ENCODE data around the gene GABPB2. TPM values are rescaled to one million over a fixed set of nuclear protein-coding genes. Genes with fewer than 3 reads are reported as not detected.

GABPB2 gene
- total RNA-seq, 6 donors from 2014 or later: 6.8 to 32.5 (median 13.0) TPM

Small RNA genes within 50 kb of the gene (small RNA-seq; reads per million reads assigned to genes)
- gene RNU6-884P: 0 reads per million in 4 donors

Other genes starting within 250 kb of the GABPB2 start
- 10 to 100 TPM; 44.0 to 76.5 (median 53.9) TPM for gene ARNT, start 194.2 kb upstream of the GABPB2 start, total RNA-seq
- gene CTXND2, start 183.6 kb upstream of the GABPB2 start, total RNA-seq: not detected
- 10 to 100 TPM; 26.8 to 88.0 (median 40.3) TPM for gene SETDB1, start 144.4 kb upstream of the GABPB2 start, total RNA-seq
- 100 to 1,000 TPM in 5 of 6 donors, 10 to 100 TPM in 1; 93.2 to 322 (median 204) TPM for gene CERS2, start 95.9 kb upstream of the GABPB2 start, total RNA-seq
- 1 to 10 TPM in 4 of 6 donors, under 1 TPM in 1, not detected in 1; 0.67 to 5.2 (median 1.2) TPM for gene ANXA9, start 88.5 kb upstream of the GABPB2 start, total RNA-seq
- gene MINDY1, start 63.9 kb upstream of the GABPB2 start, total RNA-seq: 10 to 100 TPM; 14.5 to 34.3 (median 26.9) TPM
- 10 to 100 TPM; 16.3 to 28.3 (median 21.2) TPM for gene PRUNE1, start 62.3 kb upstream of the GABPB2 start, total RNA-seq
- gene BNIPL, start 34.2 kb upstream of the GABPB2 start, total RNA-seq: 100 to 1,000 TPM in 1 of 6 donors, 10 to 100 TPM in 2, 1 to 10 TPM in 3; 2.3 to 213 (median 11.7) TPM
- 1 to 10 TPM; 2.6 to 9.4 (median 3.8) TPM for gene C1orf56, start 23.0 kb upstream of the GABPB2 start, total RNA-seq
- 100 to 1,000 TPM in 1 of 6 donors, 10 to 100 TPM in 5; 66.9 to 131 (median 90.5) TPM for gene CDC42SE1, start 11.1 kb upstream of the GABPB2 start, total RNA-seq
- gene MLLT11, start 10.4 kb upstream of the GABPB2 start, total RNA-seq: 1 to 10 TPM in 4 of 6 donors, under 1 TPM in 2; 0.30 to 1.3 (median 1.1) TPM
- 10 to 100 TPM in 1 of 6 donors, 1 to 10 TPM in 5; 2.1 to 13.6 (median 5.8) TPM for gene SEMA6C, start 75.9 kb downstream of the GABPB2 start, total RNA-seq
- gene TNFAIP8L2, start 85.9 kb downstream of the GABPB2 start, total RNA-seq: 10 to 100 TPM in 5 of 6 donors, 1 to 10 TPM in 1; 7.4 to 19.1 (median 15.8) TPM
- 10 to 100 TPM in 1 of 6 donors, 1 to 10 TPM in 5; 2.2 to 16.8 (median 6.2) TPM for gene LYSMD1, start 95.1 kb downstream of the GABPB2 start, total RNA-seq
- gene SCNM1, start 95.4 kb downstream of the GABPB2 start, total RNA-seq: 10 to 100 TPM in 5 of 6 donors, 1 to 10 TPM in 1; 8.9 to 50.3 (median 25.9) TPM
- under 1 TPM in 2 of 6 donors, not detected in 4; 0.57 to 0.88 TPM for gene TMOD4, start 105.2 kb downstream of the GABPB2 start, total RNA-seq
- 10 to 100 TPM; 19.0 to 54.3 (median 25.5) TPM for gene VPS72, start 119.4 kb downstream of the GABPB2 start, total RNA-seq
- 10 to 100 TPM; 37.2 to 94.3 (median 70.6) TPM for gene PIP5K1A, start 127.8 kb downstream of the GABPB2 start, total RNA-seq
- gene PSMD4, start 184.0 kb downstream of the GABPB2 start, total RNA-seq: 100 to 1,000 TPM; 102 to 132 (median 119) TPM
- 10 to 100 TPM; 17.4 to 50.3 (median 27.2) TPM for gene ZNF687, start 211.5 kb downstream of the GABPB2 start, total RNA-seq

Measured in upper lobe of left lung (tissue), 6 donors.